ENCODE data around the gene ADGRB2. TPM values are rescaled to one million over a fixed set of nuclear protein-coding genes. Genes with fewer than 3 reads are reported as not detected.

The ADGRB2 gene
- total and polyA plus RNA-seq, 2 of the 4 experiments (the other 2 are of a cell fraction): 2.2 to 11.9 TPM

GRCh38 chr1:31718327-31718897, 45.7 kb downstream of the ADGRB2 start:
- Histone ChIP-seq H3K27me3 (ENCODE audit: control insufficient read depth, insufficient read depth, low read length) (peaks cover 10% of the 10 kb centered on the region; the same call in 1 of the 2 replicates), H3K4ac (ENCODE audit: low read depth, low read length) (no peak overlapping the region), H3K27ac (ENCODE audit: insufficient read depth, low read length) (no peak overlapping the region), H3K56ac (ENCODE audit: extremely low read depth, insufficient read depth, low read length) (no peak overlapping the region), H3K9me1 (ENCODE audit: insufficient read depth, low read length) (peaks cover 6% of the 10 kb centered on the region), H4K5ac (ENCODE audit: low read depth, low read length) (no peak overlapping the region), H4K20me1 (ENCODE audit: insufficient read depth, low read length) (no peaks in the 10 kb centered on the region), H2BK5ac (ENCODE audit: low read depth, low read length, poor library complexity, severe bottlenecking) (no peak overlapping the region), H4K91ac (ENCODE audit: insufficient read depth, low read depth, low read length) (no peak overlapping the region), H3K4me1 (ENCODE audit: control insufficient read depth, insufficient read depth, low read length) (peaks cover 16% of the 10 kb centered on the region), H3K9me3 (ENCODE audit: control insufficient read depth, insufficient read depth, low read length) (no peaks in the 10 kb centered on the region), H4K8ac (ENCODE audit: low read depth in 2 of 2, low read length in 2 of 2) (no peak overlapping the region), H2BK20ac (ENCODE audit: low read depth, low read length) (no peak overlapping the region), H3K9ac (ENCODE audit: low read depth, low read length) (no peak overlapping the region), H3K14ac (replicated peaks; ENCODE audit: low read depth, low read length) (no peak overlapping the region), H3K18ac (ENCODE audit: low read depth, low read length) (no peak overlapping the region), H3K4me3 (ENCODE audit: insufficient read depth, low read depth, low read length) (no peak overlapping the region), H2AK9ac (replicated peaks; ENCODE audit: low read depth, low read length, poor library complexity) (no peak overlapping the region), H2AFZ (replicated peaks; ENCODE audit: low read length, poor library complexity) (no peak overlapping the region), H2BK120ac (ENCODE audit: low read depth, low read length) (no peak overlapping the region), H3K79me1 (ENCODE audit: low read depth in 1 of 2, low read length in 2 of 2) (0 out of 4 replicates have a peak, but pooled peaks cover 0 to 3% of the 10 kb centered on the region in 2 experiments), H3K23ac (ENCODE audit: low read depth, low read length) (no peak overlapping the region), H3K36me3 (ENCODE audit: control insufficient read depth, insufficient read depth, low read length) (no peaks in the 10 kb centered on the region), H2BK15ac (ENCODE audit: low read depth, low read length) (no peak overlapping the region), H3K4me2 (ENCODE audit: low read depth, low read length) (no peak overlapping the region), H2AK5ac (ENCODE audit: low read depth, low read length) (no peak overlapping the region)
- dilution Hi-C loops (cut with HindIII; ENCODE audit: low sequenced_read_pairs, unreplicated experiment) (no loop called here), in situ Hi-C loops (cut with MboI; ENCODE audit: low sequenced_read_pairs) (no loop called here), intact Hi-C loops (cut with micrococcal nuclease) (no loop called here)
- no TSS peak for BruUV-seq (replicated peaks)
- CTCF ChIA-PET: interaction anchor here (0.7 kb wide), 1 partner anchor 18 kb away, joined by 3 read pairs; no protein-coding TSS in a partner anchor
- DNase-seq (no peak), ATAC-seq (ENCODE audit: low read depth) (no peak)
- POLR2A ChIA-PET (ENCODE audit: unreplicated experiment): no interaction called here
- WGBS, 2 experiments (ENCODE audit: extremely low coverage in 2 of 2, insufficient read length in 1 of 2): 0% methylated on average over 1 of the region's 4 CpGs; no CpG with 5 or more reads in 1 of the 2 experiments
- TF ChIP-seq NFE2L2 (IDR thresholded peaks at IDR 0.05; ENCODE audit: low read depth, low read length) (no peak), CEBPB (IDR thresholded peaks at IDR 0.05; ENCODE audit: low read depth, low read length) (no peak), BHLHE40 (IDR thresholded peaks at IDR 0.05; ENCODE audit: low read depth, low read length) (no peak), ELK1 (IDR thresholded peaks at IDR 0.05; ENCODE audit: borderline replicate concordance, low read depth, low read length) (no peak), CHD1 (IDR thresholded peaks at IDR 0.05; ENCODE audit: low read depth, low read length) (no peak), CTCF (conservative IDR thresholded peaks at IDR 0.05; ENCODE audit: low read depth, low read length) (no peak), USF2 (IDR thresholded peaks at IDR 0.05; ENCODE audit: low read depth, low read length) (no peak), MXI1 (IDR thresholded peaks at IDR 0.05; ENCODE audit: borderline replicate concordance, low read depth, low read length) (no peak), RCOR1 (IDR thresholded peaks at IDR 0.05; ENCODE audit: insufficient replicate concordance, low read length) (no peak), FOS (IDR thresholded peaks at IDR 0.05; ENCODE audit: low read depth, low read length) (no peak), RFX5 (IDR thresholded peaks at IDR 0.05; ENCODE audit: low read depth, low read length) (no peak), RAD21 (IDR thresholded peaks at IDR 0.05; ENCODE audit: low read length) (no peak), MAFK (IDR thresholded peaks at IDR 0.05; ENCODE audit: low read depth, low read length) (no peak), POLR2A (IDR thresholded peaks at IDR 0.05; ENCODE audit: low read depth, low read length) (no peak), MAZ (IDR thresholded peaks at IDR 0.05; ENCODE audit: borderline replicate concordance, low read depth, low read length) (no peak), SMC3 (IDR thresholded peaks at IDR 0.05; ENCODE audit: low read depth, low read length) (no peak)

Data from IMR-90 (cell line).